Adipocyte (in vitro differentiated cells): Measurements from ENCODE around the gene GP1BB.

Experiments
- DNase-seq: peaks from one replicate; pipeline ENCODE4 v3.0.0-alpha.2; 2015; ENCODE audit warnings: low read depth
- H3K27me3 ChIP-seq: replicated peaks from 2 replicates; pipeline ENCODE4 v1.7.0; 2013; ENCODE audit warnings: mild to moderate bottlenecking, low read length, moderate library complexity; ENCODE audit not compliant: control insufficient read depth, insufficient read depth
- H3K36me3 ChIP-seq: 2 replicates; pipeline ENCODE4 v1.7.0; 2013; ENCODE audit warnings: low read length, mild to moderate bottlenecking, moderate library complexity; ENCODE audit not compliant: control insufficient read depth, insufficient read depth, severe bottlenecking
- H3K4me1 ChIP-seq: 2 replicates; pipeline ENCODE4 v1.7.0; 2013; ENCODE audit warnings: mild to moderate bottlenecking, low read length, moderate library complexity; ENCODE audit not compliant: control insufficient read depth, insufficient read depth
- H3K4me3 ChIP-seq: 2 replicates; pipeline ENCODE4 v1.7.0; 2013; ENCODE audit warnings: mild to moderate bottlenecking, low read length, moderate library complexity
- H3K9ac ChIP-seq: 2 replicates; pipeline ENCODE4 v1.7.0; 2013; ENCODE audit warnings: mild to moderate bottlenecking, low read length, moderate library complexity
- H3K9me3 ChIP-seq: 2 replicates; pipeline ENCODE4 v1.7.0; 2013; ENCODE audit warnings: mild to moderate bottlenecking, low read length, moderate library complexity; ENCODE audit not compliant: control insufficient read depth

GP1BB gene

GRCh38 chr22:19731361-19732135 lies 8.2 kb downstream of the GP1BB start:
- Histone ChIP-seq H3K4me1 (no peaks in the 10 kb centered on the region), H3K27me3 (peaks cover 11% of the 10 kb centered on the region), H3K9me3 (no peaks in the 10 kb centered on the region), H3K36me3 (no peaks in the 10 kb centered on the region), H3K4me3 (no peak overlapping the region), H3K9ac (no peak overlapping the region)
- DNase-seq = no peak

- Histone ChIP-seq H3K4me3 (no peak overlapping the region), H3K27me3 (peaks cover 19% of the 10 kb centered on the region), H3K4me1 (no peaks in the 10 kb centered on the region), H3K36me3 (no peaks in the 10 kb centered on the region), H3K9ac (no peak overlapping the region), H3K9me3 (no peaks in the 10 kb centered on the region)
- no peak for DNase-seq
Observed at GRCh38 chr22:19732403-19733113, 9.2 kb downstream of the GP1BB start.

- H3K27me3 ChIP-seq = peaks cover 21% of the 10 kb centered on the region
Observed at GRCh38 chr22:19733755-19734154, 10.4 kb downstream of the GP1BB start.

GRCh38 chr22:19734163-19734562 lies 10.8 kb downstream of the GP1BB start:
- H3K4me3 ChIP-seq = no peak overlapping the region
- no peak for DNase-seq
- no peaks in the 10 kb centered on the region for H3K4me1 ChIP-seq
- H3K27me3 ChIP-seq = peaks cover 25% of the 10 kb centered on the region
- H3K36me3 ChIP-seq = no peaks in the 10 kb centered on the region
- H3K9me3 ChIP-seq = no peaks in the 10 kb centered on the region
- no peak overlapping the region for H3K9ac ChIP-seq

More at GRCh38 chr22:19733755-19734154, 10.4 kb downstream of the GP1BB start:
- no peak overlapping the region for H3K4me3 ChIP-seq
- no peaks in the 10 kb centered on the region for H3K9me3 ChIP-seq
- H3K9ac ChIP-seq = no peak overlapping the region
- DNase-seq = no peak
- H3K36me3 ChIP-seq = no peaks in the 10 kb centered on the region
- no peaks in the 10 kb centered on the region for H3K4me1 ChIP-seq

- Histone ChIP-seq H3K9me3 (no peaks in the 10 kb centered on the region), H3K27me3 (peaks cover 32% of the 10 kb centered on the region), H3K9ac (no peak overlapping the region), H3K4me1 (no peaks in the 10 kb centered on the region), H3K36me3 (no peaks in the 10 kb centered on the region), H3K4me3 (no peak overlapping the region)
- no peak for DNase-seq
Observed at GRCh38 chr22:19734837-19735382, 11.6 kb downstream of the GP1BB start.

- Histone ChIP-seq H3K4me1 (no peaks in the 10 kb centered on the region), H3K4me3 (no peak overlapping the region), H3K9me3 (no peaks in the 10 kb centered on the region), H3K27me3 (peaks cover 32% of the 10 kb centered on the region), H3K36me3 (no peaks in the 10 kb centered on the region), H3K9ac (no peak overlapping the region)
- DNase-seq = no peak
Observed at GRCh38 chr22:19735665-19736510, 12.5 kb downstream of the GP1BB start.

- H3K4me1 ChIP-seq = no peaks in the 10 kb centered on the region
- no peaks in the 10 kb centered on the region for H3K9me3 ChIP-seq
- H3K27me3 ChIP-seq = peaks cover 32% of the 10 kb centered on the region
- no peak overlapping the region for H3K9ac ChIP-seq
- no peak for DNase-seq
- no peak overlapping the region for H3K4me3 ChIP-seq
- H3K36me3 ChIP-seq = no peaks in the 10 kb centered on the region
Observed at GRCh38 chr22:19737846-19738663, 14.7 kb downstream of the GP1BB start.

- DNase-seq = no peak
- Histone ChIP-seq H3K9ac (no peak overlapping the region), H3K27me3 (peaks cover 32% of the 10 kb centered on the region), H3K4me3 (no peak overlapping the region), H3K4me1 (no peaks in the 10 kb centered on the region), H3K36me3 (no peaks in the 10 kb centered on the region), H3K9me3 (no peaks in the 10 kb centered on the region)
Observed at GRCh38 chr22:19738664-19739447, 15.5 kb downstream of the GP1BB start.

GRCh38 chr22:19739448-19739895 lies 16.1 kb downstream of the GP1BB start:
- Histone ChIP-seq H3K27me3 (peaks cover 32% of the 10 kb centered on the region), H3K4me1 (no peaks in the 10 kb centered on the region), H3K9me3 (no peaks in the 10 kb centered on the region), H3K9ac (no peak overlapping the region), H3K4me3 (no peak overlapping the region), H3K36me3 (no peaks in the 10 kb centered on the region)
- DNase-seq = no peak

- Histone ChIP-seq H3K36me3 (no peaks in the 10 kb centered on the region), H3K9me3 (no peaks in the 10 kb centered on the region), H3K4me1 (no peaks in the 10 kb centered on the region), H3K4me3 (no peak overlapping the region), H3K9ac (no peak overlapping the region), H3K27me3 (peaks cover 34% of the 10 kb centered on the region)
- no peak for DNase-seq
Observed at GRCh38 chr22:19739911-19740449, 16.6 kb downstream of the GP1BB start.
